GM19025 (cell line): ENCODE data around the gene MT1E.
"Not testable (repeated sequence)": the region's sequence is repeated elsewhere in the genome, so short reads cannot be mapped to it uniquely, and the experiment has no call there.

Experiments used
- ATAC-seq: cut with Tn5 transposase; IDR thresholded peaks from one replicate; pipeline ENCODE4 v1.9.1; 2021; ENCODE audit warnings: mild to moderate bottlenecking, low read depth, moderate library complexity; ENCODE audit not compliant: unreplicated experiment

The MT1E gene

GRCh38 chr16:56643080-56643778, 17.6 kb downstream of the MT1E start:
- ATAC-seq: no peak

GRCh38 chr16:56643833-56644232, 18.3 kb downstream of the MT1E start:
- no peak for ATAC-seq

GRCh38 chr16:56645311-56645710, 19.7 kb downstream of the MT1E start:
- no peak for ATAC-seq

GRCh38 chr16:56645838-56646237, 20.3 kb downstream of the MT1E start:
- ATAC-seq: no peak

GRCh38 chr16:56647641-56648431, 22.3 kb downstream of the MT1E start:
- no peak for ATAC-seq

GRCh38 chr16:56649271-56649670, 23.7 kb downstream of the MT1E start:
- ATAC-seq: no peak

GRCh38 chr16:56649820-56650219, 24.2 kb downstream of the MT1E start:
- ATAC-seq: no peak

- ATAC-seq: no peak
These were observed 26.0 kb downstream of the MT1E start, which contains the start of gene MT1B for GRCh38 chr16:56651586-56651985. Gene MT1B (plus strand): TSS chr16:56651886. CDS start chr16:56651954, 68 bp downstream.

- no peak for ATAC-seq
These were observed 27.0 kb downstream of the MT1E start for GRCh38 chr16:56652600-56652999.

- no peak for ATAC-seq
These were observed 27.6 kb downstream of the MT1E start for GRCh38 chr16:56653218-56653617.

GRCh38 chr16:56657555-56658326, 32.2 kb downstream of the MT1E start, which contains the start of gene MT1F:
Gene MT1F (plus strand): TSS chr16:56657959. CDS start chr16:56658059, 100 bp downstream.
- ATAC-seq: no peak

- ATAC-seq: no peak
These were observed 32.8 kb downstream of the MT1E start for GRCh38 chr16:56658327-56658875.

GRCh38 chr16:56662357-56663354, 37.1 kb downstream of the MT1E start:
- no peak for ATAC-seq

GRCh38 chr16:56664506-56664905, 38.9 kb downstream of the MT1E start:
- ATAC-seq: no peak

- not testable (repeated sequence) for ATAC-seq
These were observed 40.0 kb downstream of the MT1E start for GRCh38 chr16:56665286-56666261.

GRCh38 chr16:56667581-56668571, 42.3 kb downstream of the MT1E start, which contains the start of gene MT1G:
Gene MT1G (minus strand): TSS chr16:56668065. CDS start chr16:56667993, 72 bp downstream.
- no peak for ATAC-seq
